ENCODE measurements around the gene SEMA5A. TPM values are rescaled to one million over a fixed set of nuclear protein-coding genes. Genes with fewer than 3 reads are reported as not detected.

Gene SEMA5A
- total RNA-seq, 2 experiments from 2014 or later, result 0.12 TPM

GRCh38 chr5:9015937-9016270 lies 530.0 kb downstream of the SEMA5A start:
- no peak for DNase-seq
- H3K36me3 Mint-ChIP-seq (ENCODE audit: low read depth), result no peaks in the 10 kb centered on the region
- H3K4me3 Mint-ChIP-seq, result no peak overlapping the region
- H3K27me3 Mint-ChIP-seq, result no peaks in the 10 kb centered on the region
- CTCF ChIA-PET, result no interaction called here
- H3K27ac Mint-ChIP-seq, result no peak overlapping the region
- H3K9me3 Mint-ChIP-seq, result peaks cover 4% of the 10 kb centered on the region
- H3K4me1 Mint-ChIP-seq, result no peaks in the 10 kb centered on the region
- POLR2A ChIA-PET, result no interaction called here

- H3K36me3 Mint-ChIP-seq (ENCODE audit: low read depth), result no peaks in the 10 kb centered on the region
- POLR2A ChIA-PET, result no interaction called here
Measured at GRCh38 chr5:9015260-9015936, 530.5 kb downstream of the SEMA5A start.

GRCh38 chr5:9013147-9013546 lies 532.7 kb downstream of the SEMA5A start:
- Mint-ChIP-seq H3K27ac (no peak overlapping the region), H3K27me3 (no peaks in the 10 kb centered on the region), H3K9me3 (peaks cover 3% of the 10 kb centered on the region), H3K36me3 (ENCODE audit: low read depth) (no peaks in the 10 kb centered on the region), H3K4me3 (no peak overlapping the region), H3K4me1 (no peaks in the 10 kb centered on the region)
- DNase-seq, result no peak
- ChIA-PET POLR2A (no interaction called here), CTCF (no interaction called here)

More at GRCh38 chr5:9015260-9015936, 530.5 kb downstream of the SEMA5A start:
- no peak overlapping the region for H3K4me3 Mint-ChIP-seq
- H3K27me3 Mint-ChIP-seq, result no peaks in the 10 kb centered on the region
- CTCF ChIA-PET, result no interaction called here
- no peak for DNase-seq
- no peaks in the 10 kb centered on the region for H3K9me3 Mint-ChIP-seq
- no peak overlapping the region for H3K27ac Mint-ChIP-seq
- no peaks in the 10 kb centered on the region for H3K4me1 Mint-ChIP-seq

- no peaks in the 10 kb centered on the region for H3K4me1 Mint-ChIP-seq
- H3K36me3 Mint-ChIP-seq (ENCODE audit: low read depth), result no peaks in the 10 kb centered on the region
- peaks cover 7% of the 10 kb centered on the region for H3K9me3 Mint-ChIP-seq
- DNase-seq, result no peak
- no peak overlapping the region for H3K27ac Mint-ChIP-seq
- H3K4me3 Mint-ChIP-seq, result no peak overlapping the region
- CTCF ChIA-PET, result no interaction called here
- POLR2A ChIA-PET, result no interaction called here
- H3K27me3 Mint-ChIP-seq, result no peaks in the 10 kb centered on the region
Measured at GRCh38 chr5:9009931-9010651, 535.8 kb downstream of the SEMA5A start.

- ChIA-PET CTCF (no interaction called here), POLR2A (no interaction called here)
- Mint-ChIP-seq H3K4me3 (no peak overlapping the region), H3K4me1 (no peaks in the 10 kb centered on the region), H3K36me3 (ENCODE audit: low read depth) (no peaks in the 10 kb centered on the region), H3K27me3 (no peaks in the 10 kb centered on the region), H3K27ac (no peak overlapping the region), H3K9me3 (no peaks in the 10 kb centered on the region)
- no peak for DNase-seq
Measured at GRCh38 chr5:8997542-8998070, 548.3 kb downstream of the SEMA5A start.

- ChIA-PET CTCF (no interaction called here), POLR2A (no interaction called here)
- no peaks in the 10 kb centered on the region for H3K36me3 Mint-ChIP-seq (ENCODE audit: low read depth)
- H3K27me3 Mint-ChIP-seq, result no peaks in the 10 kb centered on the region
- H3K4me3 Mint-ChIP-seq, result no peak overlapping the region
- DNase-seq, result no peak
- peaks cover 2% of the 10 kb centered on the region for H3K9me3 Mint-ChIP-seq
- H3K27ac Mint-ChIP-seq, result no peak overlapping the region
- no peaks in the 10 kb centered on the region for H3K4me1 Mint-ChIP-seq
Measured at GRCh38 chr5:8993031-8993430, 552.8 kb downstream of the SEMA5A start.

Small RNA genes within 50 kb of the gene (microRNA-seq; reads per million reads assigned to microRNA genes)
- not detected for gene MIR4636 (ENCODE audit: borderline microRNAs expressed, borderline replicate concordance)

Other genes with a start within 250 kb of the SEMA5A start
- gene TAS2R1, start 84.3 kb upstream of the SEMA5A start, total RNA-seq, result not detected